HCT116 (cell line): ENCODE data around the gene CPT1A. TPM values are rescaled to one million over a fixed set of nuclear protein-coding genes. Genes with fewer than 3 reads are reported as not detected.

Experiments
- ATAC-seq: fragments of 200-7000 bp; cut with Tn5 transposase; 2 replicates; pipeline ENCODE4 v1.9.1; 2020; ENCODE audit warnings: mild to moderate bottlenecking, moderate library complexity
- BruUV-seq: library from RNA; stranded (reverse); fragments of 400-500 nt; replicated peaks from 2 replicates; lab custom pipeline; 2021; lab: Mats Ljungman, UMichigan
- CTCF ChIA-PET: fragments of 300-600 bp; sonication (Branson Sonifier 250); formaldehyde crosslinking; loops from one replicate; lab custom pipeline; 2021; ENCODE audit warnings: antibody characterized with exemption; lab: Charles Lee
- POLR2A ChIA-PET: fragments of 300-600, 350-600 bp; sonication (Branson Sonifier 250); formaldehyde crosslinking; loops from one replicate; lab custom pipeline; 2021; ENCODE audit warnings: antibody characterized with exemption; lab: Charles Lee
- RAD21 ChIA-PET, 2 experiments: fragments of 300-600 bp; sonication (Branson Sonifier 250); formaldehyde crosslinking; loops; one replicate each; lab custom pipeline; 2023; ENCODE audit warnings: low total read pairs in 2 of 2; ENCODE audit not compliant: uncharacterized antibody in 2 of 2, unreplicated experiment in 2 of 2, low non-redundant PET in 1 of 2; lab: Charles Lee
- DNase-seq: peaks from one replicate; pipeline ENCODE4 v3.0.0-alpha.2; 2010; ENCODE audit warnings: low read depth, low spot score
- H2AFZ ChIP-seq: fragments of 200-600 bp; shearing (Covaris generic), sonication (generic); 2 replicates; pipeline ENCODE4 v1.6.1; 2017; ENCODE audit warnings: low read depth, mixed run types, mixed read lengths, antibody characterized with exemption, low read length; ENCODE audit not compliant: poor library complexity, severe bottlenecking
- H3K27ac ChIP-seq: 2 replicates; pipeline ENCODE4 v1.5.1; 2012; ENCODE audit warnings: low read depth, low read length
- H3K27me3 ChIP-seq: fragments of 200-600 bp; sonication (generic); 2 replicates; pipeline ENCODE4 v1.6.1; 2016; ENCODE audit warnings: mixed run types, low read length, mixed read lengths; ENCODE audit not compliant: insufficient read depth
- H3K36me3 ChIP-seq, 2 experiments: fragments of 200-500 bp in 1 of 2; fragments of 200-600 bp in 1 of 2; sonication (Bioruptor generic) in 1 of 2; sonication (generic) in 1 of 2; 2 replicates each; pipeline versions ENCODE4 v1.5.1 to v1.6.1; 2014 to 2016; ENCODE audit warnings: low read length in 2 of 2, inconsistent platforms in 1 of 2, mixed read lengths in 1 of 2, mixed run types in 1 of 2; ENCODE audit not compliant: insufficient read depth in 2 of 2, control insufficient read depth in 1 of 2
- H3K4me1 ChIP-seq, 2 experiments: fragments of 200-600 bp in 1 of 2; sonication (generic) in 1 of 2; 2 replicates each; pipeline versions ENCODE4 v1.5.1 to v1.6.1; 2012 to 2017; ENCODE audit warnings: low read length in 2 of 2, inconsistent platforms in 1 of 2, mild to moderate bottlenecking in 1 of 2, mixed read lengths in 1 of 2, mixed run types in 1 of 2, moderate library complexity in 1 of 2; ENCODE audit not compliant: insufficient read depth in 2 of 2, control insufficient read depth in 1 of 2
- H3K4me2 ChIP-seq: fragments of 200-600 bp; sonication (generic); 2 replicates; pipeline ENCODE4 v1.6.1; 2017; ENCODE audit warnings: mixed run types, low read length, mixed read lengths
- H3K4me3 ChIP-seq, 2 experiments: fragments of 200-600 bp in 1 of 2; sonication (generic) in 1 of 2; replicated peaks in 1 of 2; 2 replicates each; pipeline ENCODE4 v1.5.1; 2011 to 2016; ENCODE audit warnings: low read length in 2 of 2, control low read depth in 1 of 2, low read depth in 1 of 2, mild to moderate bottlenecking in 1 of 2, mixed read lengths in 1 of 2, mixed run types in 1 of 2
- H3K79me2 ChIP-seq: fragments of 200-600 bp; sonication (generic); 2 replicates; pipeline ENCODE4 v1.6.1; 2017; ENCODE audit warnings: mild to moderate bottlenecking, mixed run types, low read length, moderate library complexity, mixed read lengths; ENCODE audit not compliant: insufficient read depth
- H3K9ac ChIP-seq: fragments of 200-600 bp; sonication (generic); 2 replicates; pipeline ENCODE4 v1.6.1; 2016; ENCODE audit warnings: low read length, mixed read lengths
- H3K9me2 ChIP-seq: fragments of 200-600 bp; sonication (generic), shearing (Covaris generic); 2 replicates; pipeline ENCODE4 v1.6.1; 2017; ENCODE audit warnings: mixed run types, mild to moderate bottlenecking, moderate library complexity; ENCODE audit not compliant: insufficient read depth
- H3K9me3 ChIP-seq, 2 experiments: fragments of 200-500 bp in 1 of 2; fragments of 200-600 bp in 1 of 2; sonication (Bioruptor generic) in 1 of 2; sonication (generic) in 1 of 2; 2 replicates each; pipeline ENCODE4 v1.6.1; 2014 to 2017; ENCODE audit warnings: low read length in 2 of 2, mixed read lengths in 2 of 2, inconsistent platforms in 1 of 2, low read depth in 1 of 2, mild to moderate bottlenecking in 1 of 2, mixed run types in 1 of 2, moderate library complexity in 1 of 2; ENCODE audit not compliant: control insufficient read depth in 1 of 2, insufficient read depth in 1 of 2
- H4K20me1 ChIP-seq: fragments of 200-600 bp; sonication (generic), shearing (Covaris generic); 2 replicates; pipeline ENCODE4 v1.6.1; 2017; ENCODE audit warnings: mixed run types, mild to moderate bottlenecking, moderate library complexity; ENCODE audit not compliant: insufficient read depth
- CEBPB ChIP-seq: IDR thresholded peaks from 2 replicates; pipeline ENCODE4 v1.6.1; 2012; ENCODE audit warnings: low read depth
- EGR1 ChIP-seq: IDR thresholded peaks from 2 replicates; pipeline ENCODE4 v1.6.1; 2012; ENCODE audit warnings: low read depth
- ELF1 ChIP-seq: IDR thresholded peaks from 2 replicates; pipeline ENCODE4 v1.6.1; 2012; ENCODE audit warnings: low read depth, borderline replicate concordance
- EZH2 ChIP-seq: fragments of 200-600 bp; sonication (generic); IDR thresholded peaks from 2 replicates; pipeline ENCODE4 v1.6.1; 2017; ENCODE audit warnings: antibody characterized with exemption, mixed run types
- FOSL1 ChIP-seq: IDR thresholded peaks from 2 replicates; pipeline ENCODE4 v1.6.1; 2012; ENCODE audit warnings: low read depth
- POLR2A ChIP-seq: IDR thresholded peaks from 2 replicates; pipeline ENCODE4 v1.7.0; 2011; ENCODE audit warnings: borderline replicate concordance; ENCODE audit not compliant: insufficient read depth, insufficient read length; ENCODE audit errors: extremely low read depth
- POLR2AphosphoS5 ChIP-seq: IDR thresholded peaks from 2 replicates; pipeline ENCODE4 v1.6.1; 2011; ENCODE audit warnings: mild to moderate bottlenecking, low read depth, low read length, moderate library complexity
- RAD21 ChIP-seq: IDR thresholded peaks from 2 replicates; pipeline ENCODE4 v1.6.1; 2012; ENCODE audit warnings: low read depth, mild to moderate bottlenecking
- SIN3A ChIP-seq: IDR thresholded peaks from 2 replicates; pipeline ENCODE4 v1.6.1; 2012; ENCODE audit warnings: low read depth
- TCF7L2 ChIP-seq: IDR thresholded peaks from 2 replicates; pipeline ENCODE4 v1.7.0; 2011; ENCODE audit warnings: borderline replicate concordance, inconsistent platforms; ENCODE audit not compliant: insufficient read depth, insufficient read length; ENCODE audit errors: extremely low read depth
- YY1 ChIP-seq: IDR thresholded peaks from 2 replicates; pipeline ENCODE4 v1.6.1; 2011; ENCODE audit warnings: low read length, low read depth, moderate library complexity, mild to moderate bottlenecking; ENCODE audit not compliant: insufficient replicate concordance; ENCODE audit errors: extremely low read depth
- ZNF274 ChIP-seq: fragments of 200-500 bp; sonication (Bioruptor generic); IDR thresholded peaks from 2 replicates; pipeline ENCODE4 v1.6.1; 2014; ENCODE audit warnings: mild to moderate bottlenecking, low read depth, low read length, inconsistent platforms
- intact Hi-C: fragments of 100-400 bp; cut with micrococcal nuclease; formaldehyde crosslinking; loops from 2 replicates; pipeline ENCODE4 v1.10.0; 2022
- total RNA-seq: library from RNA; stranded (reverse); gene quantifications from one replicate; pipeline ENCODE4 v1.2.1, GENCODE V29; 2021; ENCODE audit not compliant: unreplicated experiment
- TF ChIP-seq, protein P1 (sequence below), 3 experiments: fragments of 200-600 bp in 1 of 3; sonication (generic) in 1 of 3; IDR thresholded peaks in 2 of 3; conservative IDR thresholded peaks in 1 of 3; 2 replicates each; pipeline ENCODE4 v1.5.1; 2012 to 2017; ENCODE audit warnings: low read depth in 2 of 3, low read length in 2 of 3, antibody characterized with exemption in 1 of 3, borderline replicate concordance in 1 of 3, control low read depth in 1 of 3, mild to moderate bottlenecking in 1 of 3, mixed read lengths in 1 of 3, mixed run types in 1 of 3, moderate library complexity in 1 of 3; ENCODE audit not compliant: insufficient read depth in 1 of 3
- TF ChIP-seq, protein P2 (sequence below): IDR thresholded peaks from 2 replicates; pipeline ENCODE4 v1.6.1; 2012
- TF ChIP-seq, protein P3 (sequence below): IDR thresholded peaks from 2 replicates; pipeline ENCODE4 v1.6.1; 2011; ENCODE audit warnings: mild to moderate bottlenecking, low read length, moderate library complexity; ENCODE audit not compliant: insufficient replicate concordance; ENCODE audit errors: extremely low read depth
- TF ChIP-seq, protein P4 (sequence below): IDR thresholded peaks from 2 replicates; pipeline ENCODE4 v1.6.1; 2012

Gene CPT1A
- total RNA-seq, 1 experiment from 2014 or later: 54.4 TPM

- TF ChIP-seq FOSL1: no peak
- TF ChIP-seq, protein P1, sequence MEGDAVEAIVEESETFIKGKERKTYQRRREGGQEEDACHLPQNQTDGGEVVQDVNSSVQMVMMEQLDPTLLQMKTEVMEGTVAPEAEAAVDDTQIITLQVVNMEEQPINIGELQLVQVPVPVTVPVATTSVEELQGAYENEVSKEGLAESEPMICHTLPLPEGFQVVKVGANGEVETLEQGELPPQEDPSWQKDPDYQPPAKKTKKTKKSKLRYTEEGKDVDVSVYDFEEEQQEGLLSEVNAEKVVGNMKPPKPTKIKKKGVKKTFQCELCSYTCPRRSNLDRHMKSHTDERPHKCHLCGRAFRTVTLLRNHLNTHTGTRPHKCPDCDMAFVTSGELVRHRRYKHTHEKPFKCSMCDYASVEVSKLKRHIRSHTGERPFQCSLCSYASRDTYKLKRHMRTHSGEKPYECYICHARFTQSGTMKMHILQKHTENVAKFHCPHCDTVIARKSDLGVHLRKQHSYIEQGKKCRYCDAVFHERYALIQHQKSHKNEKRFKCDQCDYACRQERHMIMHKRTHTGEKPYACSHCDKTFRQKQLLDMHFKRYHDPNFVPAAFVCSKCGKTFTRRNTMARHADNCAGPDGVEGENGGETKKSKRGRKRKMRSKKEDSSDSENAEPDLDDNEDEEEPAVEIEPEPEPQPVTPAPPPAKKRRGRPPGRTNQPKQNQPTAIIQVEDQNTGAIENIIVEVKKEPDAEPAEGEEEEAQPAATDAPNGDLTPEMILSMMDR (IDR thresholded peaks at IDR 0.05 in 2 of 3, conservative IDR thresholded peaks at IDR 0.05 in 1 of 3; ENCODE audit: borderline replicate concordance in 1 of 3, insufficient read depth in 1 of 3, low read depth in 2 of 3, low read length in 2 of 3): no peak
- no peak for TF ChIP-seq YY1
- TF ChIP-seq, protein P2, sequence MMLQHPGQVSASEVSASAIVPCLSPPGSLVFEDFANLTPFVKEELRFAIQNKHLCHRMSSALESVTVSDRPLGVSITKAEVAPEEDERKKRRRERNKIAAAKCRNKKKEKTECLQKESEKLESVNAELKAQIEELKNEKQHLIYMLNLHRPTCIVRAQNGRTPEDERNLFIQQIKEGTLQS: no peak
Measured at GRCh38 chr11:68711114-68711513, 130.6 kb downstream of the CPT1A start (continued).

DNA sequence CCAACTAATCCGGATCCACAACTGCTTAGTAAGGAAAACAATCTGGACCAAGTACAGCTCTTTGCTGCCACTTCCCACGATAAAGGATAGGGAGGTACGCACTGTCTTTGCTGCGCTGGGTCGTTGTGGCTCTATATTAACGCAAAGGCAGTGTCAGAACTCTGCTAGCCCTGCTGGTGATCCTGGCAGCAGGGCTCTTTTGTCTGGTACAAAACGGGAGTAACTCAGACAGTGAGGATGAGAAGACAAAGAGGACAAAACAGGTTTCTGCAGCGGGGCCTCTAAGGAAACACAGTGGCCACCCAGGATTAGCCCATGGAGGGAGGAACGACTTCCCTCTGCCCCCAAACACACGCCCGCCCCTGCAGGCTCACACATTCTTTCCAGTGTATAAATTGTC, 131.3 kb downstream of the CPT1A start:
- H3K27ac ChIP-seq: no peak overlapping the region
- H3K4me2 ChIP-seq: no peak overlapping the region
- ATAC-seq (no peak), DNase-seq (no peak)
- no TSS peak for BruUV-seq
- H3K9ac ChIP-seq: no peak overlapping the region
- no peaks in the 10 kb centered on the region for H3K4me1 ChIP-seq
- H3K79me2 ChIP-seq: no peaks in the 10 kb centered on the region
- H3K4me3 ChIP-seq: no peak overlapping the region
- ChIA-PET POLR2A (no interaction called here), CTCF (no interaction called here), RAD21 (no interaction called here)
- no peaks in the 10 kb centered on the region for H3K9me2 ChIP-seq
- no peaks in the 10 kb centered on the region for H3K27me3 ChIP-seq
- H3K36me3 ChIP-seq: no peaks in the 10 kb centered on the region
- no peaks in the 10 kb centered on the region for H4K20me1 ChIP-seq
- H3K9me3 ChIP-seq: no peaks in the 10 kb centered on the region
- intact Hi-C loops: no loop called here
- H2AFZ ChIP-seq: no peak overlapping the region
- TF ChIP-seq TCF7L2 (no peak), YY1 (no peak), SIN3A (no peak), CEBPB (no peak), RAD21 (no peak), ELF1 (no peak), FOSL1 (no peak), POLR2A (no peak), EGR1 (no peak), POLR2AphosphoS5 (no peak), EZH2 (no peak), ZNF274 (no peak)
- TF ChIP-seq, protein P1 (IDR thresholded peaks at IDR 0.05 in 2 of 3, conservative IDR thresholded peaks at IDR 0.05 in 1 of 3; ENCODE audit: borderline replicate concordance in 1 of 3, insufficient read depth in 1 of 3, low read depth in 2 of 3, low read length in 2 of 3): no peak
- TF ChIP-seq, protein P3, sequence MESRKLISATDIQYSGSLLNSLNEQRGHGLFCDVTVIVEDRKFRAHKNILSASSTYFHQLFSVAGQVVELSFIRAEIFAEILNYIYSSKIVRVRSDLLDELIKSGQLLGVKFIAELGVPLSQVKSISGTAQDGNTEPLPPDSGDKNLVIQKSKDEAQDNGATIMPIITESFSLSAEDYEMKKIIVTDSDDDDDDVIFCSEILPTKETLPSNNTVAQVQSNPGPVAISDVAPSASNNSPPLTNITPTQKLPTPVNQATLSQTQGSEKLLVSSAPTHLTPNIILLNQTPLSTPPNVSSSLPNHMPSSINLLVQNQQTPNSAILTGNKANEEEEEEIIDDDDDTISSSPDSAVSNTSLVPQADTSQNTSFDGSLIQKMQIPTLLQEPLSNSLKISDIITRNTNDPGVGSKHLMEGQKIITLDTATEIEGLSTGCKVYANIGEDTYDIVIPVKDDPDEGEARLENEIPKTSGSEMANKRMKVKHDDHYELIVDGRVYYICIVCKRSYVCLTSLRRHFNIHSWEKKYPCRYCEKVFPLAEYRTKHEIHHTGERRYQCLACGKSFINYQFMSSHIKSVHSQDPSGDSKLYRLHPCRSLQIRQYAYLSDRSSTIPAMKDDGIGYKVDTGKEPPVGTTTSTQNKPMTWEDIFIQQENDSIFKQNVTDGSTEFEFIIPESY: no peak
- TF ChIP-seq, protein P4, sequence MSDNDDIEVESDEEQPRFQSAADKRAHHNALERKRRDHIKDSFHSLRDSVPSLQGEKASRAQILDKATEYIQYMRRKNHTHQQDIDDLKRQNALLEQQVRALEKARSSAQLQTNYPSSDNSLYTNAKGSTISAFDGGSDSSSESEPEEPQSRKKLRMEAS: no peak
